Iris pigment epithelial cell (primary cell): ENCODE results near the gene SHTN1.

ENCODE experiments used
- DNase-seq: peaks from one replicate; pipeline ENCODE4 v3.0.0-alpha.2; 2011; ENCODE audit warnings: low read depth

The SHTN1 gene

DNA sequence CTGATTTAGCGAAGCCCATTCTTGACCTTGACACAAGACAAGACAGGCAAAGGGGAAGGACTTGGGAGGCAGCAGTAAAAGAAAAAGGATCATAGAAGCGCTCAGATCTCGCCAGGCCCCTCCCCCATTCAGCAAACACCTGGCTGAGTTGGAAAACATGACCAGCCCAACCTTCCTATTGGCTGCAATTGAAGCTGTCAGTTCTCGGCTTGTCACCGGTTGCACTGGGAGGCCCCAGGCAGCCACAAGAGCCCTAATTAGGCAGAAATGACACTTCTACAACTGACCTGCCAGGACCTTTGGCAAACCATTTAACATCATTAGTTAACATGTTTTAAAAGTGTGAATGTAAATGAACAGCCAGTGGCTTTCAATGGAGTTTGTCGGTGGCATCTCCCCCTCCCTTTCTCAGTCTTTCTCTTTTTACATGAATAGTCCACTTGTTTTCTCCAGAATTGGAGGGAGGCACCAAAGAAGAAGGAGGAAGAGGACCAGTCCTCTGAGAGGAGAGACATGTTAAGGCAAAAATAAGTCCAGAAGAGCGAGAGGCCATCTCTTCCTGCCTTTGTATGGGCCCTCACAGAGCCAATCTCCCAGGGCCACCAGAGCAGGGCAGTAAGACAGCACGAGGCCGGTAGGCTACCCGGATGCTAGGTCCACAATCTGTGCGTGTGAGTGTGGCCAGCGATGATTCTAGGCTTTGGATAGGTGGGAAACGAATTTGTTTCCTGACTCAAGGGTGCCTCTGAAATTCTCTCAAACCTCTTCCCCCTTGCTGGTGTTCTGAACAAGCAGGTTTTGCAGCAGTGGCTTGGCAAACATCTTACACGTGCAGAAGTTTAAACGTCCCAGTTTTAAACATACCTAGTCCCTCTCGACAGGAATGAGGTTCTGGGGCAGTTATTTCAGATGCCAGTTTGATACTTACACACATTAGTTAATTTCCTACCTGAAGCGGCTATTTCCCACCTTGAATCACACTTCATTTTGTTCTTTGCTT lies 170.7 kb downstream of the SHTN1 start:
- DNase-seq: no peak

DNA sequence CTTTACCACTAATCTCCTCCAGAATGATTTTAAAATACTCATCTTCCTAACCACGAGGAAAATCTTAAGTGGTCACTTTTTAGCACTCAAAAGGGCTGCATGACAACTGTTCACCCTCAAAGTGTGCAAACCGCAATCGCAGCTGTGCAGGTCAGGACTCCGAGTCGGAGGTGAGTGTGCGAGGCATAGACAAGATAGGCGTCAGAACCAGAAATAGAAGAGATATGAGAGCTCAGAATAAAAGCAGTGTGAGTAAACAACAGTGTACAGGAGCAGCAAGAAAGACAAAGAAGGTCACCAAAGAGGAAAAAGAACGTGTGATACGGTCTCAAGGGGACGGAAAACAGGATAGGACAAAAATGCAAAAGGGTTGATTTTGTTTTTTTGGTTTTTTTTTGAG lies 173.2 kb downstream of the SHTN1 start:
- DNase-seq: no peak
